Neural progenitor cell (in vitro differentiated cells): Measurements from ENCODE around the gene RNF121.

ENCODE experiments used
- EZH2 ChIP-seq: fragments of 200-600 bp; sonication (generic); IDR thresholded peaks from 2 replicates; pipeline ENCODE4 v1.6.1; 2017; ENCODE audit warnings: antibody characterized with exemption, mild to moderate bottlenecking, moderate library complexity
- EZH2phosphoT487 ChIP-seq: fragments of 200-600 bp; sonication (generic); IDR thresholded peaks from 2 replicates; pipeline ENCODE4 v1.6.1; 2017; ENCODE audit warnings: antibody characterized with exemption
- TF ChIP-seq, protein P1 (sequence below): fragments of 200-600 bp; sonication (generic); IDR thresholded peaks from 2 replicates; pipeline ENCODE4 v1.5.1; 2017; ENCODE audit warnings: antibody characterized with exemption, mild to moderate bottlenecking

DNA sequence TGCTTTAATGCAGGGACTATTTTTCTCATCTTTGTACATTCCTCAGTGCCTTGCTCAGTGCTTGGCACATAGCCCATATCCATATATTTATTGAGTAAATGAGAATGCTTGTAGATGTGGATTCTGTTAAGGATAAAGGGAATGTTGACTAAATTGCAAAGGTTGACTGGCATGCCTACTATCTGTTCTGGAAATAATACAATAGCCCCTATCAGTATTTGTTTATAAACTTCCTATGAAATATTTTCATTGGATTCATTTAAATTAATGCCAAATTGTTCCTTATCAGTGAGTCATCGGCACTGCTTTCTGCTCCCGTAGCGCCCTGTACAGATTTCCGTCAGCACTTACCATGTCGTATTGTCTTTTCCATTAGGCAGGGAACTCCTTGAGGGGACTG, 8.0 kb downstream of the RNF121 start:
- TF ChIP-seq, protein P1, sequence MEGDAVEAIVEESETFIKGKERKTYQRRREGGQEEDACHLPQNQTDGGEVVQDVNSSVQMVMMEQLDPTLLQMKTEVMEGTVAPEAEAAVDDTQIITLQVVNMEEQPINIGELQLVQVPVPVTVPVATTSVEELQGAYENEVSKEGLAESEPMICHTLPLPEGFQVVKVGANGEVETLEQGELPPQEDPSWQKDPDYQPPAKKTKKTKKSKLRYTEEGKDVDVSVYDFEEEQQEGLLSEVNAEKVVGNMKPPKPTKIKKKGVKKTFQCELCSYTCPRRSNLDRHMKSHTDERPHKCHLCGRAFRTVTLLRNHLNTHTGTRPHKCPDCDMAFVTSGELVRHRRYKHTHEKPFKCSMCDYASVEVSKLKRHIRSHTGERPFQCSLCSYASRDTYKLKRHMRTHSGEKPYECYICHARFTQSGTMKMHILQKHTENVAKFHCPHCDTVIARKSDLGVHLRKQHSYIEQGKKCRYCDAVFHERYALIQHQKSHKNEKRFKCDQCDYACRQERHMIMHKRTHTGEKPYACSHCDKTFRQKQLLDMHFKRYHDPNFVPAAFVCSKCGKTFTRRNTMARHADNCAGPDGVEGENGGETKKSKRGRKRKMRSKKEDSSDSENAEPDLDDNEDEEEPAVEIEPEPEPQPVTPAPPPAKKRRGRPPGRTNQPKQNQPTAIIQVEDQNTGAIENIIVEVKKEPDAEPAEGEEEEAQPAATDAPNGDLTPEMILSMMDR: no peak
- TF ChIP-seq EZH2 (no peak), EZH2phosphoT487 (no peak)
